Fibroblast of lung (primary cell): ENCODE measurements around the gene RBP2. TPM values are rescaled to one million over a fixed set of nuclear protein-coding genes. Genes with fewer than 3 reads are reported as not detected.

Experiments used
- DNase-seq, 2 donors: peaks; one replicate each; pipeline versions ENCODE4 v3.0.0 to v3.0.0-alpha.2; 2010; ENCODE audit warnings: low read depth in 2 of 2
- H2AFZ ChIP-seq: 2 replicates; pipeline ENCODE4 v1.5.1; 2012; ENCODE audit warnings: low read length, control low read depth, inconsistent platforms
- H3K27ac ChIP-seq: 2 replicates; pipeline ENCODE4 v1.5.1; 2011; ENCODE audit warnings: low read length, control low read depth; ENCODE audit not compliant: insufficient read depth
- H3K27me3 ChIP-seq: 2 replicates; pipeline ENCODE4 v1.5.1; 2011; ENCODE audit warnings: mild to moderate bottlenecking, low read length; ENCODE audit not compliant: control insufficient read depth, insufficient read depth
- H3K36me3 ChIP-seq: 2 replicates; pipeline ENCODE4 v1.5.1; 2011; ENCODE audit warnings: low read length; ENCODE audit not compliant: control insufficient read depth, insufficient read depth
- H3K4me1 ChIP-seq: 2 replicates; pipeline ENCODE4 v1.5.1; 2011; ENCODE audit warnings: low read length; ENCODE audit not compliant: control insufficient read depth, insufficient read depth; ENCODE audit errors: extremely low read depth
- H3K4me2 ChIP-seq: 2 replicates; pipeline ENCODE4 v1.5.1; 2011; ENCODE audit warnings: low read length, control low read depth; ENCODE audit not compliant: insufficient read depth; ENCODE audit errors: extremely low read depth
- H3K4me3 ChIP-seq, 4 experiments: fragments of 200-600 bp in 1 of 4; sonication (generic) in 1 of 4; replicated peaks in 1 of 4; 2 replicates each; pipeline ENCODE4 v1.5.1; 2011 to 2016; ENCODE audit warnings: low read length in 4 of 4, low read depth in 3 of 4, mild to moderate bottlenecking in 3 of 4, control low read depth in 2 of 4, inconsistent platforms in 1 of 4, mixed read lengths in 1 of 4; ENCODE audit not compliant: insufficient read depth in 1 of 4; ENCODE audit errors: control extremely low read depth in 1 of 4
- H3K79me2 ChIP-seq: 2 replicates; pipeline ENCODE4 v1.5.1; 2012; ENCODE audit warnings: mild to moderate bottlenecking, low read length, inconsistent platforms; ENCODE audit not compliant: control insufficient read depth, insufficient read depth
- H3K9ac ChIP-seq: 2 replicates; pipeline ENCODE4 v1.5.1; 2011; ENCODE audit warnings: mild to moderate bottlenecking, low read length, control low read depth; ENCODE audit not compliant: insufficient read depth
- H3K9me3 ChIP-seq: 2 replicates; pipeline ENCODE4 v1.5.1; 2012; ENCODE audit warnings: low read depth, low read length; ENCODE audit not compliant: control insufficient read depth, insufficient read depth
- H4K20me1 ChIP-seq: 2 replicates; pipeline ENCODE4 v1.5.1; 2011; ENCODE audit warnings: low read length; ENCODE audit not compliant: control insufficient read depth, insufficient read depth; ENCODE audit errors: extremely low read depth
- EZH2 ChIP-seq: IDR thresholded peaks from 2 replicates; pipeline ENCODE4 v1.5.1; 2012; ENCODE audit warnings: low read length, control low read depth, mild to moderate bottlenecking; ENCODE audit errors: missing control alignments
- polyA plus RNA-seq, 2 donors: library from polyadenylated mRNA; depleted of rRNA in 1 of 2; stranded (reverse) in 1 of 2; unstranded in 1 of 2; fragments of >200 nt; gene quantifications; 2 replicates each; pipeline ENCODE4 v1.2.1, GENCODE V29; 2011 to 2012; ENCODE audit warnings: missing spikeins in 1 of 2
- total RNA-seq: library from RNA; depleted of rRNA; stranded (reverse); fragments of >200 nt; gene quantifications from 2 replicates; pipeline ENCODE4 v1.2.1, GENCODE V29; 2014
- TF ChIP-seq, protein P1 (sequence below), 2 donors: IDR thresholded peaks in 1 of 2; conservative IDR thresholded peaks in 1 of 2; 1 replicate in 1 of 2; 2 replicates in 1 of 2; pipeline ENCODE4 v1.5.1; 2011 to 2012; ENCODE audit warnings: low read length in 2 of 2, control low read depth in 1 of 2, inconsistent platforms in 1 of 2, low read depth in 1 of 2, mild to moderate bottlenecking in 1 of 2

RBP2 gene
- total and polyA plus RNA-seq, 2 donors (not counting 1 experiment from before 2014, with no cell fraction given) = not detected

DNA sequence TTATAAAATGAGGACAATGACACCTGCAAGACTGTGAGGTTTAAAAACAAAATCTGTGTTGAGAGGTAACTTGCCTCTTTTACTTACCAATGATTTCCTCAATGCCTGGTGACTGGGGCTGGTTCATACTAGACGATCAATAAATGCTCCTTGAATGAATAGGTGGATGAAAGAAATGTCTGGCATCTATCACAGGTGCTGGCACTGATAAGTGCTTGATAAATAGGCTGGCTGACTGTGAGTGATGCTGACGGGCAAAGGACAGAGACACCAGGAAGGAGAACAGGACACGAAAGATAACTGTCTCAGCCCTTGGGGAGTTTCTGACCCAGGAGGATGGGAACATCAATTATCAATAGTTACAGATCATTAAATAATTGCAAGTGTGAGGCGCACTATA lies 31.9 kb downstream of the RBP2 start:
- no peaks in the 10 kb centered on the region for H3K36me3 ChIP-seq
- H3K4me2 ChIP-seq = no peak overlapping the region
- no peak overlapping the region for H3K4me3 ChIP-seq
- H4K20me1 ChIP-seq = no peaks in the 10 kb centered on the region
- H3K79me2 ChIP-seq = no peaks in the 10 kb centered on the region
- H3K27me3 ChIP-seq = no peaks in the 10 kb centered on the region
- no peak overlapping the region for H3K27ac ChIP-seq
- no peak overlapping the region for H3K9ac ChIP-seq
- TF ChIP-seq, protein P1, sequence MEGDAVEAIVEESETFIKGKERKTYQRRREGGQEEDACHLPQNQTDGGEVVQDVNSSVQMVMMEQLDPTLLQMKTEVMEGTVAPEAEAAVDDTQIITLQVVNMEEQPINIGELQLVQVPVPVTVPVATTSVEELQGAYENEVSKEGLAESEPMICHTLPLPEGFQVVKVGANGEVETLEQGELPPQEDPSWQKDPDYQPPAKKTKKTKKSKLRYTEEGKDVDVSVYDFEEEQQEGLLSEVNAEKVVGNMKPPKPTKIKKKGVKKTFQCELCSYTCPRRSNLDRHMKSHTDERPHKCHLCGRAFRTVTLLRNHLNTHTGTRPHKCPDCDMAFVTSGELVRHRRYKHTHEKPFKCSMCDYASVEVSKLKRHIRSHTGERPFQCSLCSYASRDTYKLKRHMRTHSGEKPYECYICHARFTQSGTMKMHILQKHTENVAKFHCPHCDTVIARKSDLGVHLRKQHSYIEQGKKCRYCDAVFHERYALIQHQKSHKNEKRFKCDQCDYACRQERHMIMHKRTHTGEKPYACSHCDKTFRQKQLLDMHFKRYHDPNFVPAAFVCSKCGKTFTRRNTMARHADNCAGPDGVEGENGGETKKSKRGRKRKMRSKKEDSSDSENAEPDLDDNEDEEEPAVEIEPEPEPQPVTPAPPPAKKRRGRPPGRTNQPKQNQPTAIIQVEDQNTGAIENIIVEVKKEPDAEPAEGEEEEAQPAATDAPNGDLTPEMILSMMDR (conservative IDR thresholded peaks at IDR 0.05 in 1 of 2, IDR thresholded peaks at IDR 0.05 in 1 of 2; ENCODE audit: low read depth in 1 of 2, low read length in 2 of 2) = no peak
- TF ChIP-seq EZH2 = no peak
- H3K9me3 ChIP-seq = no peaks in the 10 kb centered on the region
- H3K4me1 ChIP-seq = no peaks in the 10 kb centered on the region
- no peak overlapping the region for H2AFZ ChIP-seq
- no peak for DNase-seq

- Histone ChIP-seq H3K36me3 (no peaks in the 10 kb centered on the region), H2AFZ (no peak overlapping the region), H3K4me1 (no peaks in the 10 kb centered on the region), H3K79me2 (no peaks in the 10 kb centered on the region), H3K9ac (no peak overlapping the region), H4K20me1 (no peaks in the 10 kb centered on the region), H3K4me3 (no peak overlapping the region), H3K4me2 (no peak overlapping the region), H3K9me3 (no peaks in the 10 kb centered on the region), H3K27ac (no peak overlapping the region), H3K27me3 (no peaks in the 10 kb centered on the region)
- no peak for TF ChIP-seq EZH2
- TF ChIP-seq, protein P1 (conservative IDR thresholded peaks at IDR 0.05 in 1 of 2, IDR thresholded peaks at IDR 0.05 in 1 of 2; ENCODE audit: low read depth in 1 of 2, low read length in 2 of 2) = no peak
- no peak for DNase-seq
Measured at GRCh38 chr3:139443186-139443585, 33.1 kb downstream of the RBP2 start.

DNA sequence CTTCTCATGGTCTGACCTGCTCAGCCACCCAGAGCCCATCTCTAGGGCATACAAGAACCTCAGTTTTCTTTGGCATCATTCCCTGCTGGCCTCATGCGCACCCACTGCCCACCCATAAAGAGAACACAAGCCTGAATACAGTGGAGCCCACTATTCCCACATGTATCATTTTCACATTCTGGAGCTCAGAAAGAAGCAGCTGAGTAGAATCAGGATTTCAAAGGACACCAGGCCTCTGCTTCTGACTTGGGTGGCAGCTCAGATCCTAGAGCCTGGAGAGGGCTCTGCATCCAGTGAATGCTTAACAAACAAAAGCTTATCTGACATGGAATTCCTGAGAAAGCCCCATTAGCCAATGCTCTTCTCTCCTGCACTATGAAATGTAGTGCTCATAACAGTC lies 34.7 kb downstream of the RBP2 start:
- no peak overlapping the region for H3K4me2 ChIP-seq
- no peak for DNase-seq
- H3K27me3 ChIP-seq = no peaks in the 10 kb centered on the region
- H3K4me1 ChIP-seq = no peaks in the 10 kb centered on the region
- no peaks in the 10 kb centered on the region for H3K9me3 ChIP-seq
- TF ChIP-seq, protein P1 (conservative IDR thresholded peaks at IDR 0.05 in 1 of 2, IDR thresholded peaks at IDR 0.05 in 1 of 2; ENCODE audit: low read depth in 1 of 2, low read length in 2 of 2) = no peak
- TF ChIP-seq EZH2 = no peak
- H3K4me3 ChIP-seq = no peak overlapping the region
- H3K9ac ChIP-seq = no peak overlapping the region
- H3K36me3 ChIP-seq = no peaks in the 10 kb centered on the region
- no peaks in the 10 kb centered on the region for H3K79me2 ChIP-seq
- H2AFZ ChIP-seq = no peak overlapping the region
- H4K20me1 ChIP-seq = no peaks in the 10 kb centered on the region
- no peak overlapping the region for H3K27ac ChIP-seq
